NOMO-1 treated with dmso at 0.1 percent for 144 hours (cell line): ENCODE results near the gene CCDC102A.

ENCODE experiments used
- DNase-seq: peaks from one replicate; lab custom pipeline; 2025; ENCODE audit not compliant: unreplicated experiment; lab: John Stamatoyannopoulos, UW

Gene CCDC102A

GRCh38 chr16:57462978-57463362 is 73.4 kb downstream of the CCDC102A start:
- no peak for DNase-seq

- peak; percentile 61 for DNase-seq
Measured at GRCh38 chr16:57462209-57462977, 74.0 kb downstream of the CCDC102A start, which contains the start of gene POLR2C. TSS of gene POLR2C (plus strand) at chr16:57462679. CDS start at chr16:57462725, 46 bp downstream.
